K562 (cell line): Measurements from ENCODE around the gene PON3. TPM values are rescaled to one million over a fixed set of nuclear protein-coding genes. Genes with fewer than 3 reads are reported as not detected.

ENCODE experiments used
- BCOR ChIP-seq: fragments of 450-650 bp; IDR thresholded peaks from 2 replicates; pipeline ENCODE4 v1.6.1; 2016
- CBX3 ChIP-seq, 2 experiments: IDR thresholded peaks; 1 replicate in 1 of 2; 2 replicates in 1 of 2; pipeline ENCODE4 v1.6.1; 2012; ENCODE audit warnings: inconsistent platforms in 2 of 2, low read length in 2 of 2, borderline replicate concordance in 1 of 2, control low read depth in 1 of 2
- E4F1 ChIP-seq: fragments of 250-450 bp; sonication (Bioruptor Pico); IDR thresholded peaks from 2 replicates; pipeline ENCODE4 v1.5.0; 2021; ENCODE audit warnings: mild to moderate bottlenecking, borderline replicate concordance
- GATAD2B ChIP-seq: fragments of 450-650 bp; IDR thresholded peaks from 2 replicates; pipeline ENCODE4 v1.6.1; 2017; ENCODE audit warnings: mild to moderate bottlenecking, borderline replicate concordance
- HEY1 ChIP-seq: fragments of 250-450 bp; sonication (Bioruptor Pico); IDR thresholded peaks from 2 replicates; pipeline ENCODE4 v1.5.0; 2020; ENCODE audit warnings: mild to moderate bottlenecking, moderate library complexity, borderline replicate concordance
- PRMT5 ChIP-seq: sonication (generic); formaldehyde crosslinking; IDR thresholded peaks from 2 replicates; pipeline ENCODE4 v1.5.0; 2020; ENCODE audit warnings: missing genetic modification reagents
- PTBP1 ChIP-seq: fragments of 200-400 bp; formaldehyde crosslinking; IDR thresholded peaks from 2 replicates; pipeline ENCODE4 v1.6.1; 2017; ENCODE audit warnings: low read depth, low read length
- THAP7 ChIP-seq: fragments of 250-450 bp; sonication (Bioruptor Pico); IDR thresholded peaks from 2 replicates; pipeline ENCODE4 v1.5.0; 2021
- U2AF1 ChIP-seq: fragments of 200-400 bp; formaldehyde crosslinking; optimal IDR thresholded peaks from 2 replicates; pipeline ENCODE3; 2017; ENCODE audit warnings: mild to moderate bottlenecking, low read depth, low read length, moderate library complexity
- ZBTB12 ChIP-seq: fragments of 250-450 bp; sonication (Bioruptor Pico); IDR thresholded peaks from 2 replicates; pipeline ENCODE4 v1.4.0; 2020
- ZFX ChIP-seq: sonication (generic); formaldehyde crosslinking; IDR thresholded peaks from 2 replicates; pipeline ENCODE4 v1.8.0; 2022; ENCODE audit warnings: mild to moderate bottlenecking, missing genetic modification reagents, moderate library complexity
- ZNF41 ChIP-seq: fragments of 250-450 bp; sonication (Bioruptor Pico); conservative IDR thresholded peaks from 2 replicates; pipeline ENCODE4 v1.4.0; 2020; ENCODE audit warnings: mild to moderate bottlenecking
- polyA plus RNA-seq, 8 experiments: library from polyadenylated mRNA; depleted of rRNA in 4 of 8; stranded (reverse) in 5 of 8; unstranded in 3 of 8; fragments of >200 nt; fragmentation: Nextera tagmentation in 2 of 8; fragmentation: Illumina TruSeq in 1 of 8; extraction: Ambion mirVana in 2 of 8; extraction: Trizol in 1 of 8; gene quantifications; 2 replicates each; pipeline versions ENCODE4 v1.2.1 to v1.2.3, GENCODE V29; 2011 to 2014; ENCODE audit warnings: inconsistent platforms in 1 of 8, missing spikeins in 1 of 8
- total RNA-seq, 7 experiments: library from RNA; depleted of rRNA in 6 of 7; stranded (reverse); fragments of >200 nt in 6 of 7; fragmentation: Illumina TruSeq in 2 of 7; extraction: Trizol in 2 of 7; gene quantifications; 2 replicates each; pipeline versions ENCODE4 v1.2.1 to v1.2.3, GENCODE V29; 2011 to 2021; ENCODE audit warnings: low replicate concordance in 1 of 7

The PON3 gene
- total and polyA plus RNA-seq, 9 of the 15 experiments (the other 6 are each of a cell fraction or from before 2014, with no cell fraction given), result 0.15 to 0.38 (median 0.18) TPM; not detected in 6

DNA sequence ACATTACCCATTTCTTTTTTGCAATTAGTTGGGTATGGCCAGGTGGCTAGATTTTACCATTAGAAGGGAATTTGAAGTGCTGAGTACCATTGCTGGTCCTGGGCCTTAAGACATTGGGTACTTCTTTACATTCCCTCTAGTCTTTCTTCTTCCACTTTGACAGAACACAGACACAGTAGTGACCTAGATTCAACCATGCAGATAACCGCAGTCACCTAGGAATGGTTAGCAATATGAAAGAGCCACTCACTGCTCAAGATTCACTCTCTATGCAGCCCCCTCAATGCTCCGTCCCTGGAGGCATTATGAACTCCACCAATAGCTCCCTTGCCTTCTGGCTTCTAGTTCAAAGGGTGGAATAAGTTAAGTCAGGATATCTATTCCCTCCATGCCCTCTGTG lies 55.7 kb downstream of the PON3 start (continued):
- TF ChIP-seq ZBTB12 (CRISPR knock-in tag), result no peak
- TF ChIP-seq ZNF41 (CRISPR knock-in tag), result no peak
- TF ChIP-seq PRMT5 (CRISPR knock-in tag), result no peak
- TF ChIP-seq ZFX, result no peak
- no peak for TF ChIP-seq CBX3 (IDR thresholded peaks at IDR 0.05; ENCODE audit: borderline replicate concordance in 1 of 2, low read length in 2 of 2)
- TF ChIP-seq HEY1, result no peak
- TF ChIP-seq E4F1 (CRISPR knock-in tag), result no peak
- TF ChIP-seq THAP7 (CRISPR knock-in tag), result no peak
- no peak for TF ChIP-seq BCOR
- no peak for TF ChIP-seq U2AF1
- TF ChIP-seq PTBP1, result no peak
- TF ChIP-seq GATAD2B, result no peak
